Left renal pelvis (tissue), 4 donors: Measurements from ENCODE around the gene INAVA. TPM values are rescaled to one million over a fixed set of nuclear protein-coding genes. Genes with fewer than 3 reads are reported as not detected.

Experiments used
- DNase-seq, 4 donors: peaks; one replicate each; pipeline ENCODE4 v3.0.0-alpha.2; 2013; ENCODE audit warnings: low read depth in 4 of 4, low spot score in 3 of 4
- polyA plus RNA-seq, 4 donors: library from polyadenylated mRNA; unstranded; fragments of 120-200 nt; gene quantifications; one replicate each; pipeline ENCODE4 v1.2.1, GENCODE V29; 2013; ENCODE audit not compliant: insufficient read length in 4 of 4

INAVA gene
- polyA plus RNA-seq, 4 donors = 10.3 to 43.7 (median 35.1) TPM

DNA sequence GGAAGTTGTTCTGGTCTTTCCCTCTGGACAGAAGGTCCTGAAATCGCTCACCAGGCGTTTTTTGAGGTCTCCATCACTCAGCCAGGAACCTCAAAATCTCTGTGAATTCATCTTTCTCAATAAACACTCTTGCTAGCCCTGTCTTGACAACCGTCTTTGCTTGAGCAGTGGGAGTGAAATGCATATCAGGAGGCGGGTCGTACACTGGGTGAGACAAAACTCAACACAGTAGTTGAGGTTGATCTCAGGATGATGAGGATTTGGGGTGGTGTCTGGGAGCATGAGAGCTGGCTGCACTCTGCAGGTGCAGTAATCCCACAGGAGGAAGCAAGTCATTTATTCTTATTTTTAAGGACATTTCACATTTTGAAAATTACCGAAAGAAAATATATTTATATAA is 20.0 kb upstream of the INAVA start:
- no peak for DNase-seq

DNA sequence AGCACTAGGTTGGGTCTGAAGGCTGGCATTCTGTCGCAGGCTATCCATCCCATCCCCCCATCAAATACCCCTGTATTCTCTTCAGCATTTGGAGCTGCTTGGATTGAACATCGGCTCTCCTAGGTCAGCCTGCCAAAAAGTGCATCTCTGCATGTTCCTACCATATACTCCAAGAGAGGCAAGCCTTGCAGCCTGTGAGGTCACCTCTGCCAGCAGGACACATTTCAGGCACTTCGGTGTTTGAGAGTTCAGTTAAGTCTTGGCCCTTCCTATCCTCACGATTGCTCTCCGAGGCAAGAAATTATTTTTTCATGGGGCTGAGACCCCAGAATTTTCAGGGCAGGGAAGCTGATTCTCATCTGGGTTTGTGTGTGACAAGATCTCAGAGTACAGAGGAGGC is 19.3 kb upstream of the INAVA start:
- no peak for DNase-seq

- no peak for DNase-seq
Measured at GRCh38 chr1:200877010-200877409, 17.7 kb upstream of the INAVA start.

GRCh38 chr1:200877839-200878551 is 16.7 kb upstream of the INAVA start:
- DNase-seq = no peak

DNA sequence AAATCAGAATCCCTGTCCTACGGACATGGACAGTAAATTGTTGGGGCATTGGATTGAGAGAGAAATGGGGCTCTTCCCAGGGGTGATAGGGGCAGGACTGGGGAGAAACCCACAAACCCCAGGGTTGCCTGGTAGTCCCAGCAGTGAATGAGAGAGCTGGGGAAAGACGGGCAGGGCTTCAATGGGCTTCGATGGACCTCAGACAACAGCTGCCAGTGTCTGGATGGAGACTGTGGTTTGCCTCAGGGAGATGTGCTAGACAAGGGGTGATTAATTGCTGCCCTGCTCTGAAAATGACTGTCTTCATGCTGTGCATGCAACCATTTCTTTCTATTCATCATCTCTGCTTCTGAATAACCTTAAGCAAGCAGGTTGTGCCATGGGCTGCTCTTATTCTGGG is 14.5 kb upstream of the INAVA start:
- DNase-seq = no peak

DNA sequence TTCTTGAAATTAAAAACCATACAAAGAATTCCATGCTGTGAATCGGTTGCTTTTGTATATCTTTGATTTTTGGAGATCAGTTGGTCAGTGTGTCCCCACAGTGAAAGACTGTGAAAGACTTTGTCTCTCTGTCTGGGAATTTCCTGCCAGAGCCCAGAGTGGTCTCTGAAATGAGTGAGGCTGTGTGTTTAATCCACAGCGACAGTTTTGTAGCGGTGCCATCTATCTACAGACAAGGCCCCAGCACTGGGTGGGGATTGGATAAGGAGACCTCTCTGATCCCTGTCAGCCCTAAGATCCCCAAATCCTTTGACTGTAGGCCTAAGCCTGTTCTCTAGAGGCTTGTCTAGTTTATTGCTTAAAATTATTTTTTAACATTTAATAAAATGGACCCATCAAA is 11.6 kb upstream of the INAVA start:
- DNase-seq = no peak

DNA sequence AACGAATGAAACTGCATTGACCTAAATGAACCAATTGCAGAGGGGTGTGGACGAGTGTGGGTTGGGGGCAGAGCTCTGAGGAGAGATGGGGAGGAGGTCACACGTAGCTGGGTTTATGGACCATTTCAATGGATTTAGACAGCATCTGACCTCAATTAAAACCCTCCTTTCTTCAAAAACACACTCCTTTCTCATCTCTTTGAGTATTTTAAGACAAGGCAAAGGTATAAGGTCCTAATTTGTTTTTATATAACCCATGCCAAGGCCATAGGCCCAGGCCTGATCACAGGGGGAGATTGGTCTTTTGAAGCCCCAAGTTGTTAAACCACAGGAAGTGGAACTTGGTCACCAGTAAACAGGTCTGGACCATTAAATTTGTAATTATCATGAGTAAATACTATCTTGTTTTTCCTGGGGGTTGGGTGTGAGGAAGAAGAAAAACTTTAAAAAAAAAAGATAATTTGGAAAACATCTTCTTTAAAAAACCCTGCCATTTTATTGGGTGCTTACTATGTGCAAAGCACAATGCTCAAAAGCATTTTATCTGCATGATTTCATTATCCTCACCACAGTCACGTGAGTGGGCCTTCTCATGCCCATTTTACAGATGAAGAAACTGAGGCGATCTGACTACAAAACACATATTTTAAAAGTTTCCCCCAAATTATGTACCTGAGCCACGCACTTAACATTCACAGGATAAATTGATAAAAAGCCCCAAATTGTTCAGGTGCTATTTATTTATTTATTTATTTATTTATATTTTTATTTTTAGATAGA is 8.9 kb upstream of the INAVA start:
- DNase-seq = no peak

DNA sequence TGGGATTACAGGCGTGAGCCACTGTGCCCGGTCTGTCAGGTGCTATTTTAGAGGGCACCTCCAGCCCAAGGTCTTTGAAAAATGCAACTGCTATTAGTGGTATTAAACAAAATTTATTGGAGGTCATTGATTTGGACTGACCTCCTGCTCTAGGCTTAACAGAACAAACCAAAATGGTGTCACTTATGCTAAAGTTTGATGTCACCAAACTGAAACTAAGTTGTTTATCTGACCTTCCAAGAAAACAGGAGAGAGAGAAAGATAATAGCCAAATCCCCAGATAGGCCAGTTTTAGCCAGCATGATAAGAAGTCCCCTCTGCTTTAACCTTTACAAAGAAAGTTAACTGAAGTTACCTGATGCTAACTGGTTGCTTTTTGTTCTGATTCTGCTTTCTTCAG is 8.1 kb upstream of the INAVA start:
- no peak for DNase-seq

GRCh38 chr1:200887036-200887435 is 7.7 kb upstream of the INAVA start:
- DNase-seq = no peak

DNA sequence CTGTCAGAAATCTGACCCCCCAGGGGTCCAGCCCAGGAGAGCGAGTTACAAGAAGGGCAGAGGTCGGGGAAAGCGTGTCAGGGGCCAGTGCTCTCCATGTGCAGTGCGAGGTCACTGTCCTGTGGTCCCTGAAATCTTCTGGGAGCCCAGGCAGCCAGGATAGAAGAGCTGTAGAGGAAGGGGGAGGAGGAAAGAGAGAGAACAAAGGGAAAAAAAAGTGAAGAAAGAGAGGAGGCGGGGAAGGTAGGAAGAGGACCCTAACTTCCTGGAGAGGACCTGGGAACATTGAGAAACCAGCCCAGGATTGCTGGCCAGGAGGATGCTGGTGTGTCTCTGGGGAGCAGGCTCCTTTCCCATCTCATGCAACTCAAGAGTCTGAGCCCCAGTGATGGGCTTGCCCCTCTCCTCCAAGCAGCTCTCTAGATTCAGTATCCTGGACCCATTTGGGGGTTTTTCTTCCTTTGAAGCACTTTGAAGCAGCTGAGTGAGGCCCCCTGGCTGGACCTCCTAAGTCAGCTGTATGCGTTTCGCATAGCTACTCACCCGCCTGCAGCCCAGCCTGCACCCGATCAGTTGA is 6.8 kb upstream of the INAVA start:
- no peak for DNase-seq

DNA sequence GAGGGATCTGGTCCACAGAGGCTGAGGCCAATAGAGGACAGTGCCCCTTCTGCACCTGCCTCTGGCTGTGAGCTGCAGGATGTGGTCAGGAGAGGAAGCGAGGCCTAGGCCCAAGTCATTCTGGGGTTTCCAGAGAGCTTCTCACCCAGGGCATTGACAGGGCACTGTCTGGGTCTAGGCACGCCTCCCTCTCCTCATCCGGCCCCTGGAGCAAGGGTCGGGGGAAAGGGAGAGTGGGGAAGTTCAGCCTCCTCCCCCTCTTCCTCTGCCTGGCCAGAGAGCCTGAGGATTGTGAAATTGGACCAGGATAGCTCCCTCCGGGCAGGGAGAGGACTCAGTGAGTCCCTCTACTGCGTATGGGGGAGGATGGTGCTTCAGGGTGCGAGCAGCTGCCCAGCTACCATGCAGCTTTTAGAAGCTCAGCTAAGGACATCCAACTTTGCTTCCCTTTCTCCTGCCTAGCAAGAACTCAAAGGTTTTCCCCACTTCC is 6.3 kb upstream of the INAVA start:
- DNase-seq = no peak

DNA sequence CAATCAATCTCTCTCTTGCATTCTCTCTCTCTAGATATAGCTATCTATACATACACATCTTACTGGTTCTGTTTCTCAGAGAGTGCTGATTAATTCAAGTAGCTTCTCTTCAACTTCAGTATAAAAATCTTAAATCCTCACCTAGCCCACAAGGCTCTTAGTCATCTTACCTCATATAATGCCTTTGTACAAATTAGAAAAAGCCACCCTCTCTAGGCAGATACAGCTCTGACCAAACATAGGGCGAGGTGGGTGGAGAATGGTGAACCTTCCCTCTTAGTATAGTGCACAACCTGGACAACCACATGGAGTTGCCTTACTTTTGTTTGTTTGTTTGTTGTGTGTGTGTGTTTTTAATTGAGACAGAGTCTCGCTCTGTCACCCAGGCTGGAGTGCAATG is 5.1 kb upstream of the INAVA start:
- DNase-seq = no peak

GRCh38 chr1:200890027-200890426 is 4.7 kb upstream of the INAVA start:
- DNase-seq = no peak

- DNase-seq = no peak
Measured at GRCh38 chr1:200890818-200891773, 3.6 kb upstream of the INAVA start.

- DNase-seq = no peak
Measured at GRCh38 chr1:200891774-200892157, 2.9 kb upstream of the INAVA start.

DNA sequence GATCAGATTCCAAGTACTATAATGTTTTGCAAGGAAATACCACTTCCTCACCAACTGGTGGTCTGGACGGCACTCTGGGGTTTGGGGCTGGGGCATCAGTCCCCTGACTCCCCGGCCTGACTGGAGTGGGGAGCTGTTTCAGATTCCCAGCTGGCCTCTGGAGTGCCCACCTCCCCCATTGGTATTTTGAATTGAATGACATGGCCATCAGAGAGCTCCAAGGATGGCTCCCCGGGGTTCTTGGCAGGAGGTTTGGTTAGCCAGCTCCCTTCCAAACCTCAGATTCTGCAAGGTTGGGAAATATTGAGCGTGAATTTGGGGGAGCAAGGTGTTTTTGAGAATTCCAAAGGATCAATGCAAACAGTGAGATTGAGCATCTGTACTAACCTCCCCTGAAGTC is 2.2 kb upstream of the INAVA start:
- DNase-seq = no peak

DNA sequence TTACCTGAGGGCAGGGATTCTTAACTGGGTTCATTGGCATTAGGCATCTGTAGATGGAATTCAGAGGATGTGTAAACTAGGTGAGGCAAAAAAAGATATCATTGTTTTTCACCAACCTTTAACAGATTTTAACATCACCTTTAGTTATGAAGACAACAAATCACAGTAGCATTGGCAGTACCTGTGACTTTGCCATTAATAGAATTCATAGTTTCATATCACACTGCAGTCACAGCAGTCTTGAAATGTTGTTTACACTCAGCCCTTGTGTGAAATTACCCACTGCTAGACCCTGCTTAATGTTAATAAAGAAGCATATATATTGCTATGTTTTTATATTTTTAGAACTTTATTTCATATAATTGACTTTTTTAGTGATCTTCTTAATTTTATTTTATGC is 1.7 kb upstream of the INAVA start:
- DNase-seq = no peak

- DNase-seq = no peak
Measured at GRCh38 chr1:200893411-200893901, 1.2 kb upstream of the INAVA start.

- DNase-seq = no peak
Measured at GRCh38 chr1:200895443-200895789, 716 bp downstream of the INAVA start.

DNA sequence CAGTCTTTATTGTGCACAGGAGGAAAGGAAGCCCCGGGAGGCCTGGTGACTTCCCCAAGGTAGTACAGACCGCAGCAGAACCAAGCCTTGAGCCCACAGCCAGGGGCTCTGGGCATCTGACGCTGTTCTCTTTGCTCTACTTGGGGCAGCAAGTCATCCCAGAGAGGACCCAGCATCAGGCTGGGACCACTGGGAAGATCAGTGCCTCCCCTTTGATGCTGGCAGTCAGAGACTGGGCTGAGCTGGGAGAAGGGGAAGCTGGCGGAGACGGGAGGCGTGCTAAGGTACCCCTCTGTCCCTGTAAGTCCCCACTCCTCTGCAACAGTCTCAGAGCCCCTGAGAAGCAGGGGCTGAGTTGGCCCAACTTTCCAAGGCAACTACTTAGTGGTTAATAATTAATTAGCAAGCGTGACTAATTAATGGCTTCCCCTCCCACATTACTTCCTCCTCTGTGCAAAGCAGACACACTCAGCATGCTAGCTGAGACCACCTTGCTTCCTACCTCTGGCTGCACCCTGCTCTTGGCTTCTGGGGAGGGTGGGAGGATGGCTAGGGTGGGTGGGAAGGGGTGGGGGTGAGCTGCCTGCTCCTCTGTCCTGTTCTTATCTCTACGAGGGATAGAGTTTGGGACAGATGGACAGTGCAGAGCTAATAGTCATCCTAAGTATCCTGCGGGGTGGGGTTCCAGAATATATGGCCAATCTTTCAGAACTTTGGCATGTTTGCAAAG is 1.3 kb downstream of the INAVA start:
- DNase-seq = no peak
